Memory B cell (primary cell): ENCODE measurements around the gene LIPH.

Experiments used
- ATAC-seq: fragments of 150-1000 bp; cut with Tn5 transposase; 2 replicates; pipeline ENCODE4 v1.10.0; 2021; ENCODE audit warnings: low read depth, mild to moderate bottlenecking, moderate library complexity
- DNase-seq, 2 donors: peaks; one replicate each; pipeline ENCODE4 v3.0.0; 2022; ENCODE audit warnings: low spot score in 2 of 2
- H3K27ac Mint-ChIP-seq: one replicate; pipeline ENCODE4 v1.8.0; 2022; ENCODE audit warnings: mild to moderate bottlenecking, moderate library complexity, mixed read lengths
- H3K27me3 Mint-ChIP-seq: one replicate; pipeline ENCODE4 v1.8.0; 2022; ENCODE audit warnings: mixed read lengths
- H3K36me3 Mint-ChIP-seq: one replicate; pipeline ENCODE4 v1.8.0; 2022; ENCODE audit warnings: mild to moderate bottlenecking, mixed read lengths
- H3K4me1 Mint-ChIP-seq: one replicate; pipeline ENCODE4 v1.8.0; 2022; ENCODE audit warnings: mixed read lengths
- H3K4me3 Mint-ChIP-seq: one replicate; pipeline ENCODE4 v1.8.0; 2022; ENCODE audit warnings: mild to moderate bottlenecking, moderate library complexity, mixed read lengths
- H3K9me3 Mint-ChIP-seq: one replicate; pipeline ENCODE4 v1.8.0; 2022; ENCODE audit warnings: mixed read lengths

Gene LIPH

GRCh38 chr3:185527364-185527763 lies 25.0 kb downstream of the LIPH start:
- H3K4me3 Mint-ChIP-seq, result no peak overlapping the region
- ATAC-seq, result no peak
- H3K36me3 Mint-ChIP-seq, result peaks cover 2% of the 10 kb centered on the region
- H3K27ac Mint-ChIP-seq, result no peak overlapping the region
- H3K9me3 Mint-ChIP-seq, result no peaks in the 10 kb centered on the region
- DNase-seq, result no peak
- H3K4me1 Mint-ChIP-seq, result peaks cover under 1% of the 10 kb centered on the region
- peaks cover 9% of the 10 kb centered on the region for H3K27me3 Mint-ChIP-seq

DNA sequence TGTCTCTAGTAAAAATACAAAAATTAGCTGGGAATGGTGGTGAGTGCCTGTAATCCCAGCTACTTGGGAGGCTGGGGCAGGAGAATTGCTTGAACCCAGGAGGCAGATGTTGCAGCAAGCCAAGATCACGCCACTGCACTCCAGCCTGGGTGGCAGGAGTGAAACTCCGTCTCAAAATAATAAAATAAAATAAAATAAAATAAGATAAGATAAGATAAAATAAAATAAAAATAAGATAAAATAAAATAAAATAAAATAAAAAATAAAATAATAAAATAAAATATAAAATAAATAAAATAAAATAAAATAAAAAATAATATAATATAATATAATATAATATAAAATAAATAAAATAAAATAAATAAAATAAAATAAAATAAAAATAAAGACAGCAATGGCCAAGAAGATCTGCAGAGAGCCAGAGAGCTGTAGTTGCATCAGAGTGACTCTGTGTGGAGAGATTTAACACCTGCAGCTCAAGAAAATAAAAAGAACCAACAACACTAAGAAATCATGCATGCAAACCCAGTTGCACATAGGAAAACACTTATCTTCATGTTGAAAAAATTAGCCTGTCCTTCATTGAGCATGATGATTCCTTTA lies 25.9 kb downstream of the LIPH start:
- DNase-seq (no peak), ATAC-seq (no peak)
- H3K36me3 Mint-ChIP-seq, result peaks cover 2% of the 10 kb centered on the region
- no peaks in the 10 kb centered on the region for H3K9me3 Mint-ChIP-seq
- peaks cover 11% of the 10 kb centered on the region for H3K27me3 Mint-ChIP-seq
- no peak overlapping the region for H3K27ac Mint-ChIP-seq
- peaks cover 3% of the 10 kb centered on the region for H3K4me1 Mint-ChIP-seq
- no peak overlapping the region for H3K4me3 Mint-ChIP-seq

DNA sequence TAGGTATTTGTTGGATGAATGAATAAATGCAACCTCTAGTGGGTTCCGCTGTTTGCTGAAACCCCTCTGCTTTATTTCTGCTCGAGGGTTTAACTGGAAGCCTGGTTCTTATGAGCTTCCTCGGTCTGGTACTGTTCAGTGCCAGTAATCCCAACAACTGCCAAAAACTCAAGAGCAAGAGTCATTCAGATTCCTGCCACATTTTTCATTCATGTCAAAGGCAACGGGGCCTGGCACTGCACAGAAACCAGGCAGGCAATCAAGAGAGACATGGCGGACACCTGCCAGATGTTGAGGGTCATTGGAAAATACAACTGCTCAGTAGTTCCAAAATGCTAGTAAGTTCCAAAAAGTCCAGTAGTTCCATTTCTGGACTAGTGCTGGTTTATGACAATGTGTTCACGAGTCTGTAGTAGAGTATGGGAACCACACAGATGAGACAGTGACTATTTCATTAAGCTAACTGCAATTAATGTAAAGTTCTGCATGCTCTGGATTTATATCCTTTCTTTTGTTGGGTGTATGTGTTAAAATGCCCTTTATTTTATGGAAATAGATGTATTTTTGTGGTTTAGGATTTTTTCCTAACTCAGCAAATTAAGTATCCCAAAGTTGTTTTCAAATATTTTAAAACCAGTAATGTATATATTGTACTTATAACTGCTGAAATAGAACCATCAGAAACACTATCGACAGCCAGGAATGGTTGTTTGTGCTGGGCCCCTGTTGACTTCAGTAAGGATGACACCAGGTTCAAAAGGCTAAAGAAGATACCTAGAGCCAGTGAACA lies 30.8 kb downstream of the LIPH start:
- Mint-ChIP-seq H3K27ac (no peak overlapping the region), H3K9me3 (no peaks in the 10 kb centered on the region), H3K4me1 (peaks cover 3% of the 10 kb centered on the region), H3K4me3 (no peak overlapping the region), H3K27me3 (peaks cover 13% of the 10 kb centered on the region), H3K36me3 (peaks cover 2% of the 10 kb centered on the region)
- ATAC-seq (no peak), DNase-seq (no peak)

- ATAC-seq, result no peak
- H3K4me3 Mint-ChIP-seq, result no peak overlapping the region
- H3K27ac Mint-ChIP-seq, result no peak overlapping the region
- H3K27me3 Mint-ChIP-seq, result peaks cover 7% of the 10 kb centered on the region
- no peaks in the 10 kb centered on the region for H3K36me3 Mint-ChIP-seq
- peaks cover 3% of the 10 kb centered on the region for H3K4me1 Mint-ChIP-seq
- no peaks in the 10 kb centered on the region for H3K9me3 Mint-ChIP-seq
- no peak for DNase-seq
Observed at GRCh38 chr3:185519021-185519420, 33.4 kb downstream of the LIPH start.

- ATAC-seq (no peak), DNase-seq (no peak)
- Mint-ChIP-seq H3K27ac (no peak overlapping the region), H3K36me3 (no peaks in the 10 kb centered on the region), H3K4me3 (no peak overlapping the region), H3K4me1 (peaks cover 3% of the 10 kb centered on the region), H3K9me3 (no peaks in the 10 kb centered on the region), H3K27me3 (peaks cover 7% of the 10 kb centered on the region)
Observed at GRCh38 chr3:185517387-185518130, 34.8 kb downstream of the LIPH start.

DNA sequence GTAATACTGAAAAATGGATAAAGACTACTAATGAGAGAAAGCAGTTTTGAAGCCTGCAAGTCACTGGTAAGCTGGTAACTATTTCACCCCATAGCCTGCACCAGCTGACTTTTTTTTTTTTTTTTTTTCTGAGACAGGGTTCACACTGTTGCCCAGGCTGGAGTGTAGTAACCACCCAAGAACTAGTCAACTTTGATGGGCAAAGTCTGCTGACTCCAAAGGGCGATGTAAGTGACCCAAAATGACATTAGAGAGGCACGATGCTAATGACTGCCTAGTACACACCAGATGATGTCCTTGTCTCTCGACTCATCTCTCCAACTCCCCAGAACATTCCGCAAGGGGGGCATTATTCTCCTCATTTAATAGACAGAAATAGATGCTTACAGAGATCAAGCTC lies 40.7 kb downstream of the LIPH start:
- H3K27ac Mint-ChIP-seq, result no peak overlapping the region
- no peak for DNase-seq
- no peaks in the 10 kb centered on the region for H3K27me3 Mint-ChIP-seq
- no peak for ATAC-seq
- no peaks in the 10 kb centered on the region for H3K9me3 Mint-ChIP-seq
- H3K4me1 Mint-ChIP-seq, result no peaks in the 10 kb centered on the region
- H3K4me3 Mint-ChIP-seq, result no peak overlapping the region
- H3K36me3 Mint-ChIP-seq, result no peaks in the 10 kb centered on the region

GRCh38 chr3:185508335-185508991 lies 43.9 kb downstream of the LIPH start:
- ATAC-seq (no peak), DNase-seq (no peak)
- no peaks in the 10 kb centered on the region for H3K36me3 Mint-ChIP-seq
- H3K9me3 Mint-ChIP-seq, result no peaks in the 10 kb centered on the region
- peaks cover 3% of the 10 kb centered on the region for H3K27me3 Mint-ChIP-seq
- no peak overlapping the region for H3K27ac Mint-ChIP-seq
- H3K4me1 Mint-ChIP-seq, result no peaks in the 10 kb centered on the region
- H3K4me3 Mint-ChIP-seq, result no peak overlapping the region

DNA sequence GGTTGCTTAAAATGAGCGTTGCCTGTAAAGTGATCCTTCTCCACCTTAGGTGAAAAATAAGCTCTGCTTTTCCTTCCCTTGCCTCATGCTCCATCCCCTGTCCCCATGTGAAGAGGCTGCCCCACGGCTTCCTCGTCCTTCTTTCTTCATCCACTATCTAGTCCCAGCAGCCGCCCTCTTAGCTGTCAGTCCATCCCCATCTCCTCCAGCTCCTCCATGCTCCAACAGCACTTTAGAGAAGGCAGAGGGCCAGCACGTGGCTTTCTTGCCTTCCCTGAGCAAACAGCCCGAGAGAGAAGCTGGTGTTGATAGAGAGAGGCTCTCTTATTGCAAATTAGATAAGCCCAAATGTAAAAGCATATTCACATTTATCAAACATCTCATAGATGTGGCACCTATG lies 44.5 kb downstream of the LIPH start:
- no peak overlapping the region for H3K4me3 Mint-ChIP-seq

DNA sequence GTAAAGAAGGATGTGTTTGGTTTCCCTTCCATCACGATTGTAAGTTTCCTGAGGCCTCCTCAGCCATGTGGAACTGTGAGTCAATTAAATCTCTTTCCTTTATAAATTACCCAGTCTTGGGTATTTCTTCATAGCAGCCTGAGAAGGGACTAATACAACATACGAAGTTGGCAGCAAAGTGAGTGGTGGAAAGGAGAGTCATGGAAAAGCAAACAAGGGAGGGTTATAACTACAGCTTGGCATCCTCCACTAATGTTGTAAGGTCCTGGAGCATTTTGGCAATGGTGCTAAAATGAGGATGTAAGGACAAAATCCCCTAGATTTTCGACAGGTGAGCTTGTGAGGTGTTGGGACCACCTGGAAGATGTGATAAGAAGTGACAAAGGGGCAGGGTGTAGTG lies 47.8 kb downstream of the LIPH start:
- ATAC-seq (no peak), DNase-seq (no peak)
- peaks cover 5% of the 10 kb centered on the region for H3K27me3 Mint-ChIP-seq
- H3K27ac Mint-ChIP-seq, result no peak overlapping the region
- H3K9me3 Mint-ChIP-seq, result no peaks in the 10 kb centered on the region
- H3K4me1 Mint-ChIP-seq, result no peaks in the 10 kb centered on the region
- no peak overlapping the region for H3K4me3 Mint-ChIP-seq
- no peaks in the 10 kb centered on the region for H3K36me3 Mint-ChIP-seq

More for the DNA sequence above, 44.5 kb downstream of the LIPH start:
- no peaks in the 10 kb centered on the region for H3K9me3 Mint-ChIP-seq
- no peaks in the 10 kb centered on the region for H3K36me3 Mint-ChIP-seq
- H3K27ac Mint-ChIP-seq, result no peak overlapping the region
- no peaks in the 10 kb centered on the region for H3K4me1 Mint-ChIP-seq
- ATAC-seq, result no peak
- H3K27me3 Mint-ChIP-seq, result peaks cover 5% of the 10 kb centered on the region
- no peak for DNase-seq

GRCh38 chr3:185503521-185503920 lies 48.9 kb downstream of the LIPH start:
- DNase-seq, result no peak
- no peak for ATAC-seq

DNA sequence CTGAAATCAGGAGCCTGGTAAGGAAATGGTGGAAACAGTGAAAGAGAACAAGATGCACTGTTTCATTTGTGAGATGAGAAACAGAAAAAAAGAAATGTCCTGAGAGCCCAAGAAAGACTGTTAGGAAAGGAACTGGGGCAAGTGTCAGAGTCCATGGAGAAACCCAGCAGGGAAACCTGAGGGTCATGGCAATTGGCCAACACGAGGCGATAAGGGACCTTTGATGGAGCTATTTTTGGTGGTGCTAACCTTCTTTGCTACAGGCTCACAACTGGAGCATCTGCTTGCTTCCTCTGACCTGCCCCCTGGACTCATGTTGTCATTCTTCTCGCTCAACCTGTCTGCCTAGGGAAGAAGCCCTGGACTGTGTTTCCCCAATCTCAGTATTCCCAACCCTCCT lies 49.4 kb downstream of the LIPH start:
- H3K36me3 Mint-ChIP-seq, result no peaks in the 10 kb centered on the region
- peaks cover 2% of the 10 kb centered on the region for H3K4me1 Mint-ChIP-seq
- no peak overlapping the region for H3K4me3 Mint-ChIP-seq
- H3K27me3 Mint-ChIP-seq, result peaks cover 5% of the 10 kb centered on the region
- H3K9me3 Mint-ChIP-seq, result no peaks in the 10 kb centered on the region
- H3K27ac Mint-ChIP-seq, result no peak overlapping the region
- no peak for DNase-seq
- ATAC-seq, result no peak

More at GRCh38 chr3:185503521-185503920, 48.9 kb downstream of the LIPH start:
- peaks cover 5% of the 10 kb centered on the region for H3K27me3 Mint-ChIP-seq
- no peak overlapping the region for H3K4me3 Mint-ChIP-seq
- H3K27ac Mint-ChIP-seq, result no peak overlapping the region
- H3K9me3 Mint-ChIP-seq, result no peaks in the 10 kb centered on the region
- H3K4me1 Mint-ChIP-seq, result peaks cover 2% of the 10 kb centered on the region
- H3K36me3 Mint-ChIP-seq, result no peaks in the 10 kb centered on the region

- H3K9me3 Mint-ChIP-seq, result no peaks in the 10 kb centered on the region
- peak within 1 kb of the TSS; percentile 82 for H3K27ac Mint-ChIP-seq
Observed at GRCh38 chr3:185498503-185499396, 53.6 kb downstream of the LIPH start, which contains the start of gene TMEM41A. TSS of gene TMEM41A (minus strand) at chr3:185499035. CDS start at chr3:185498961, 74 bp downstream.

DNA sequence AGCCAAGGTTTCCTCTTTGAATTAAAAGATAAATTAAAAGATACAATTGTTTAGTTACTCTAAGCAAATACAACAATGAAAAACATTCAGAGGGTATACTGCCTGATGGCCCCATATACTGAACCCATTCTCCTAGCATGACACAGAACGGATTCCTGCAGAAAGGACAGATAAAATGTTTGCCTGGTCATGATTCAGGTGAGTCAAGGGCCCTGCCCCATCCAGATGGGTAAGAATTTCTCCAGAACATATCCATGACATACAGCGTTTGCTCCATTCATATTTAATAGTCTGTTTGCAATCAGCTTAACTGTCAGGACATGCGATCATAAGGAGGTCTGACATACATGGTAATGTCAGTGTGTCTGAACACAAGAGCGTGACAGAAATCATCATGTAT lies 62.1 kb downstream of the LIPH start:
- Mint-ChIP-seq H3K4me3 (no peak overlapping the region), H3K27ac (no peak overlapping the region), H3K36me3 (peaks cover 31% of the 10 kb centered on the region), H3K9me3 (no peaks in the 10 kb centered on the region), H3K27me3 (no peaks in the 10 kb centered on the region), H3K4me1 (no peaks in the 10 kb centered on the region)
- DNase-seq (no peak), ATAC-seq (no peak)

More at GRCh38 chr3:185498503-185499396, 53.6 kb downstream of the LIPH start, which contains the start of gene TMEM41A:
- DNase-seq, result peak; percentile 84 to 89
- Mint-ChIP-seq H3K27me3 (peaks cover 2% of the 10 kb centered on the region), H3K4me3 (peak within 1 kb of the TSS; percentile 97), H3K36me3 (peaks cover 12% of the 10 kb centered on the region), H3K4me1 (peaks cover 9% of the 10 kb centered on the region)
- ATAC-seq, result peak; percentile 98
